Esophagus squamous epithelium (tissue), 5 donors: ENCODE data around the gene ABHD15. TPM values are rescaled to one million over a fixed set of nuclear protein-coding genes. Genes with fewer than 3 reads are reported as not detected.
A peak's percentile ranks its signal among the peaks of the same experiment; 100 is the strongest.

Experiments
- DNase-seq: peaks from one replicate; lab custom pipeline; 2025; lab: John Stamatoyannopoulos, UW
- H3K27ac ChIP-seq, 4 donors: fragments of 200-600 bp; sonication (generic); one replicate each; pipeline ENCODE4 v1.5.1; 2016 to 2019; ENCODE audit warnings: mild to moderate bottlenecking in 1 of 4
- H3K27me3 ChIP-seq, 4 donors: fragments of 200-600 bp; sonication (generic); 1 replicate in 3 of 4; 2 replicates in 1 of 4; pipeline versions ENCODE4 v1.5.1 to v1.6.0; 2017 to 2021; ENCODE audit warnings: antibody characterized with exemption in 1 of 4
- H3K36me3 ChIP-seq, 3 donors: fragments of 200-600 bp; sonication (generic); one replicate each; pipeline ENCODE4 v1.5.1; 2016 to 2019
- H3K4me1 ChIP-seq, 3 donors: fragments of 200-600 bp; sonication (generic); one replicate each; pipeline ENCODE4 v1.5.1; 2017 to 2019
- H3K4me3 ChIP-seq, 4 donors: fragments of 200-600 bp; sonication (generic); 1 replicate in 3 of 4; 2 replicates in 1 of 4; pipeline ENCODE4 v1.5.1; 2016 to 2019; ENCODE audit warnings: mild to moderate bottlenecking in 2 of 4, moderate library complexity in 1 of 4
- H3K9me3 ChIP-seq, 3 donors: fragments of 200-600 bp; sonication (generic); one replicate each; pipeline ENCODE4 v1.5.1; 2016 to 2019
- POLR2A ChIP-seq, 4 donors: fragments of 450-650 bp; IDR thresholded peaks; one replicate each; pipeline ENCODE4 v1.6.1; 2017; ENCODE audit warnings: antibody characterized with exemption in 4 of 4, mild to moderate bottlenecking in 4 of 4, moderate library complexity in 3 of 4
- WGBS, 2 donors: methylation state at CpG; one replicate each; pipeline ENCODE4 v1.1.5; 2018; 5-methylcytosine and 5-hydroxymethylcytosine counted together
- intact Hi-C: fragments of 100-400 bp; cut with DNase I; formaldehyde crosslinking; loops from one replicate; pipeline ENCODE4 v1.15.0; 2022
- total RNA-seq, 4 donors: library from RNA; depleted of rRNA; stranded (reverse); fragments of >200 nt; gene quantifications; one replicate each; pipeline ENCODE4 v1.1.0, GENCODE V29; 2016
- TF ChIP-seq, protein P1 (sequence below), 6 experiments: fragments of 450-650 bp in 4 of 6; fragments of 200-600 bp in 2 of 6; sonication (generic) in 2 of 6; IDR thresholded peaks; one replicate each; pipeline ENCODE4 v1.5.1; 2016 to 2019; ENCODE audit warnings: antibody characterized with exemption in 6 of 6, mild to moderate bottlenecking in 4 of 6, moderate library complexity in 4 of 6
- donor health status: DM: yes; HTN: yes; CAD: no.

ABHD15 gene
- total RNA-seq, 4 donors from 2014 or later, result 4.3 to 7.2 (median 5.4) TPM

DNA sequence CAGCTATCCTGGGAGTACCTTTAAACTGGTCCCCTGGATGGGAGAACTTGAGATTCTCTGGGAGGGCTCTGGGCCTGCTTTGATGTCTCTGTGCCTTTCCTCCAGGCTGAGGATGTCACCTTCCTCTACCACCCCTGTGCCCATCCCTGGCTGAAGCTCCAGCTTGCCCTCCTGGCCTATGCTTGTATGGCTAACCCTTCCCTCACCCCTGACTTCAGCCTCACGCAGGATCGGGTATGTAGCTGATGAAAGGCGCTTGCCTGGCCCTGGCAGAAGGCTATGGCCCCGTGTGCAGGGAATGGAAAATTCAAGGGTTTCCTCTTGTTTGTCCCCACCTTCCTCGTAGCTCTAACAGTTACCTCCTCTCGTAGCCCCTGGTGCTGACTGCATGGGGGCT lies 4.6 kb upstream of the ABHD15 start:
- WGBS, 2 donors, result 74 to 80% methylated on average over 1 to 3 of the region's 6 CpGs
- DNase-seq, result no peak

DNA sequence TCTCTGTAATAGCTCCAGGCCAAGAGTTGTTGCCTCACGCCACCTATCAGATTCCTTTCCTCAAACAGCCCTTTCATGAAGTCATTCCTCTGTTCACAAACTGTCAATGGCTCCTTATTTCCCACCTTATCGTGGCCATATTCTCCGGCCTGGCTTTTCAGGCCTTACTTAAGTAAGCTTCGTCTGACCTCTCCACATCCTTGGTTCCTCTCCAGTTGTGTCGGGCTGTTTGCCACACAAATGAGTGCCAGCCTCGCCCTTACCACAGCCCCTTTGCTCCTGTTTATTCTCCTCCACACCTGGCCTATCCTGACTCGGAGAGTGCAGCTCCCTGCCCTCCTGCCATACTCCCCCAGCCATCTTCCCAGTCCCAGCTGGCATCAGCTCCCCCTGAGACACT lies 3.7 kb upstream of the ABHD15 start:
- WGBS, 2 donors, result 61 to 79% methylated on average over 7 of the region's 7 CpGs
- H3K9me3 ChIP-seq, result no peaks in the 10 kb centered on the region
- no peak overlapping the region for H3K4me3 ChIP-seq
- no peaks in the 10 kb centered on the region for H3K27me3 ChIP-seq
- TF ChIP-seq POLR2A (IDR thresholded peaks at IDR 0.05), result no peak
- TF ChIP-seq, protein P1, sequence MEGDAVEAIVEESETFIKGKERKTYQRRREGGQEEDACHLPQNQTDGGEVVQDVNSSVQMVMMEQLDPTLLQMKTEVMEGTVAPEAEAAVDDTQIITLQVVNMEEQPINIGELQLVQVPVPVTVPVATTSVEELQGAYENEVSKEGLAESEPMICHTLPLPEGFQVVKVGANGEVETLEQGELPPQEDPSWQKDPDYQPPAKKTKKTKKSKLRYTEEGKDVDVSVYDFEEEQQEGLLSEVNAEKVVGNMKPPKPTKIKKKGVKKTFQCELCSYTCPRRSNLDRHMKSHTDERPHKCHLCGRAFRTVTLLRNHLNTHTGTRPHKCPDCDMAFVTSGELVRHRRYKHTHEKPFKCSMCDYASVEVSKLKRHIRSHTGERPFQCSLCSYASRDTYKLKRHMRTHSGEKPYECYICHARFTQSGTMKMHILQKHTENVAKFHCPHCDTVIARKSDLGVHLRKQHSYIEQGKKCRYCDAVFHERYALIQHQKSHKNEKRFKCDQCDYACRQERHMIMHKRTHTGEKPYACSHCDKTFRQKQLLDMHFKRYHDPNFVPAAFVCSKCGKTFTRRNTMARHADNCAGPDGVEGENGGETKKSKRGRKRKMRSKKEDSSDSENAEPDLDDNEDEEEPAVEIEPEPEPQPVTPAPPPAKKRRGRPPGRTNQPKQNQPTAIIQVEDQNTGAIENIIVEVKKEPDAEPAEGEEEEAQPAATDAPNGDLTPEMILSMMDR (IDR thresholded peaks at IDR 0.05), result no peak
- no peak overlapping the region for H3K27ac ChIP-seq
- H3K4me1 ChIP-seq, result peaks cover 24 to 75% (median 31%) of the 10 kb centered on the region in 3 donors
- H3K36me3 ChIP-seq, result peaks cover 5 to 29% (median 11%) of the 10 kb centered on the region in 3 donors
- intact Hi-C loops, result no loop called here
- no peak for DNase-seq

More for the DNA sequence above, 4.6 kb upstream of the ABHD15 start:
- H3K27ac ChIP-seq, result no peak overlapping the region
- TF ChIP-seq, protein P1 (IDR thresholded peaks at IDR 0.05), result no peak
- TF ChIP-seq POLR2A (IDR thresholded peaks at IDR 0.05), result no peak
- no peaks in the 10 kb centered on the region for H3K27me3 ChIP-seq
- peaks cover 18 to 65% (median 23%) of the 10 kb centered on the region in 3 donors for H3K4me1 ChIP-seq
- peaks cover 15 to 39% (median 21%) of the 10 kb centered on the region in 3 donors for H3K36me3 ChIP-seq
- no peak overlapping the region for H3K4me3 ChIP-seq
- intact Hi-C loops, result no loop called here
- no peaks in the 10 kb centered on the region for H3K9me3 ChIP-seq

DNA sequence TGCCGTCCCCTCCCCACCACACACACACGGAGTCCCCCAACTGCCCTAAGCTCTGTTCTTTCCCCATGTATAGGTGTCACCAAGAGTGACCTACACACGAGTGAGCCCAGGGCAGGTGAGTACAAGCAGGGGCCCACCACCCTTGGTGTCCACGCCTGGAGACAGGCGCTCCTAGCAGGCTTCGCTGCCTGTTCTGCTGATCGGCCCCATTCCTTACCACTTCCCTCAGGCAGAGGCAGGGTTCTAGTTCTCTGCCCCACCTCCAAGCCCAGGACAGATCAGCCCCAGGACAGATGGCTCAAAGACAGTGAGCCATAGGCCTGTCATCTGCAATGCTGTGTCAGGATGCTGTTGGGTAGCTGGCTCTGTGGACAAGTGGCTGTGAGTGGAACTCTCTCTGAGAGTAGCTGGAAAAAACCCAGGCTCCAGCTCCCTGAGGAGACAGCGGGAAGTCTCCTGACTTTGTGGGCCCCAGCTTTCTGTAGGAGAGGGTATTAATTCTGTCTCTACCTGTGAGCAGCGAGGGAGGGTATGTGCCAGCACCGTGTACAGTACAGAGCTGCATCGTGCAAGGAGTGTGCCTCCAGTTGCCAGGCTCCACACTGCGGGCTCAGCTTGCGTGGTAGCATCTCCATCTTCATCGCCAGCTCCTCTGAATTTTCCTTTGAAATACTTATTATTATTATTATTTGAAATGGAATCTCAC lies 2.6 kb upstream of the ABHD15 start:
- H3K9me3 ChIP-seq, result no peaks in the 10 kb centered on the region
- 53 to 54% methylated on average over 12 to 13 of the region's 14 CpGs for WGBS, 2 donors
- H3K4me1 ChIP-seq, result peaks cover 24 to 86% (median 33%) of the 10 kb centered on the region in 3 donors
- peak overlapping the region; percentile 79 to 93 (median 90) for H3K27ac ChIP-seq
- intact Hi-C loops, result no loop called here
- peak overlapping the region; percentile 58 to 79 (median 70) for H3K4me3 ChIP-seq
- peaks cover 0 to 18% (median 2%) of the 10 kb centered on the region in 3 donors for H3K36me3 ChIP-seq
- TF ChIP-seq, protein P1 (IDR thresholded peaks at IDR 0.05), result no peak
- no peak for TF ChIP-seq POLR2A (IDR thresholded peaks at IDR 0.05)
- no peaks in the 10 kb centered on the region for H3K27me3 ChIP-seq
- no peak for DNase-seq

DNA sequence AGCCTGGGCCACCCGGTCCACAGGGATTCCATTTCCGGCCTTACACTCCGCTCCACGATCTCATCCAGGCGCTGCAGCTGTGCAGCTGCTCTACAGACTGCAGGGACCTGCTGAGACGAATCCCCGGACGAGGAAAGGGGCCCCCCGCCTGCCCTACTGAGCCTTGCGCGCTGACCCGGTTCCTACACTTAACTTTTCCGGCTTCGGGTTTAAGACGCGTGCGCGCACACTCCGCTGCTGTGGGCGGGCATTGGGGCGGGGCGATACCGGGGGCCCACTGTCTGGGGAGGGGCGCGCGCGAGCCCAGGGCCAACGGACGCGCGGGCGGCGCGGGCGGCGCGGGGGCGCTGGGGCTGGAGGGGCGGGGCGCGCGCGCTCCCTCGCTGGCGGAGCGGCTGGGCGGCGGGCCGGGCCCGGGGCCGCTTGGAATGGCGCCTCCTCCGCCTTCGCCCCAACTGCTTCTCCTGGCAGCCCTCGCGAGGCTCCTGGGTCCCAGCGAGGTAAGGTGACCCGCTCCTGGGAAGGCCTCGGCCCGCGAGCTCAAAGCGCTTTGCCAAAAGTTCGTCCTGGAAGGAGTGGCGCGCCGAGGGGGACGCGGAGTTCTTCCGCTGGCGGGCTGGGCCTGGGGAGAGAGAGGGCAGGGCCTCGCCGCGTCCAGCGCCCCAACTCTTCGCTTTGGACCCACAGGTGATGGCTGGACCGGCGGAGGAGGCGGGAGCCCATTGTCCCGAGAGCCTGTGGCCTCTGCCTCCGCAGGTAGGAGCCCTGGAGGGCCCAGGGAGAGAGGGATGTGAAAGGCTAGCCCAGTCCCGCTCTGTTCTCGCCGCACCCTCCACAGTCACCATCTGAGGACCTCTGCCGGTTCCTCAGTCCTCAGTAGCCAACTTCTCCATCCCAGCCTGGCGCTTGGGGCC lies 1.8 kb upstream of the ABHD15 start, which contains the start of gene TP53I13:
Gene TP53I13 (plus strand): TSS at position 371 of the 914 bp plus-strand sequence. CDS start 58 bp downstream, at position 429.
- Histone ChIP-seq H3K4me1 (peaks cover 24 to 89% (median 33%) of the 10 kb centered on the region in 3 donors), H3K36me3 (peaks cover 0 to 10% (median 0%) of the 10 kb centered on the region in 3 donors), H3K4me3 (peak within 1 kb of the TSS; percentile 58 to 79 (median 70)), H3K27me3 (no peaks in the 10 kb centered on the region), H3K27ac (peak within 1 kb of the TSS; percentile 79 to 93 (median 90)), H3K9me3 (no peaks in the 10 kb centered on the region)
- intact Hi-C loops, result no loop called here
- WGBS, 2 donors, result 0 to 2% methylated on average over 8 to 31 of the region's 85 CpGs
- peak; percentile 58 for DNase-seq
- TF ChIP-seq, protein P1 (IDR thresholded peaks at IDR 0.05), result no peak
- TF ChIP-seq POLR2A (IDR thresholded peaks at IDR 0.05), result peak in 3 of 4 donors; percentile 23 to 83 (median 45)
